ENCODE measurements around the gene EFTUD2.

- TF ChIP-seq, protein P1, sequence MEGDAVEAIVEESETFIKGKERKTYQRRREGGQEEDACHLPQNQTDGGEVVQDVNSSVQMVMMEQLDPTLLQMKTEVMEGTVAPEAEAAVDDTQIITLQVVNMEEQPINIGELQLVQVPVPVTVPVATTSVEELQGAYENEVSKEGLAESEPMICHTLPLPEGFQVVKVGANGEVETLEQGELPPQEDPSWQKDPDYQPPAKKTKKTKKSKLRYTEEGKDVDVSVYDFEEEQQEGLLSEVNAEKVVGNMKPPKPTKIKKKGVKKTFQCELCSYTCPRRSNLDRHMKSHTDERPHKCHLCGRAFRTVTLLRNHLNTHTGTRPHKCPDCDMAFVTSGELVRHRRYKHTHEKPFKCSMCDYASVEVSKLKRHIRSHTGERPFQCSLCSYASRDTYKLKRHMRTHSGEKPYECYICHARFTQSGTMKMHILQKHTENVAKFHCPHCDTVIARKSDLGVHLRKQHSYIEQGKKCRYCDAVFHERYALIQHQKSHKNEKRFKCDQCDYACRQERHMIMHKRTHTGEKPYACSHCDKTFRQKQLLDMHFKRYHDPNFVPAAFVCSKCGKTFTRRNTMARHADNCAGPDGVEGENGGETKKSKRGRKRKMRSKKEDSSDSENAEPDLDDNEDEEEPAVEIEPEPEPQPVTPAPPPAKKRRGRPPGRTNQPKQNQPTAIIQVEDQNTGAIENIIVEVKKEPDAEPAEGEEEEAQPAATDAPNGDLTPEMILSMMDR (IDR thresholded peaks at IDR 0.05): no peak
- no peak for TF ChIP-seq ZFX (IDR thresholded peaks at IDR 0.05; ENCODE audit: borderline replicate concordance)
These were observed 18.8 kb upstream of the EFTUD2 start for GRCh38 chr17:44918006-44918405.

Data from 22Rv1 (cell line).